Measurements from ENCODE around the gene RDH11.

The RDH11 gene

GRCh38 chr14:67638642-67639041 is 56.9 kb downstream of the RDH11 start:
- Histone ChIP-seq H3K4me3 (ENCODE audit: low read length in 2 of 2) (no peak overlapping the region), H3K9me3 (ENCODE audit: control insufficient read depth in 2 of 2, low read length in 2 of 2) (no peaks in the 10 kb centered on the region), H3K9ac (ENCODE audit: low read depth in 1 of 2, low read length in 2 of 2) (no peak overlapping the region), H3K27ac (ENCODE audit: low read depth in 2 of 2, low read length in 2 of 2) (no peak overlapping the region), H3K36me3 (ENCODE audit: control insufficient read depth in 2 of 2, insufficient read depth in 2 of 2, low read length in 2 of 2) (no peaks in the 10 kb centered on the region), H3K27me3 (ENCODE audit: control insufficient read depth in 2 of 2, insufficient read depth in 2 of 2, low read length in 2 of 2) (no peaks in the 10 kb centered on the region), H3K4me1 (ENCODE audit: control insufficient read depth in 2 of 2, insufficient read depth in 2 of 2, low read length in 2 of 2) (no peaks in the 10 kb centered on the region)

- Histone ChIP-seq H3K9ac (ENCODE audit: low read depth in 1 of 2, low read length in 2 of 2) (no peak overlapping the region), H3K9me3 (ENCODE audit: control insufficient read depth in 2 of 2, low read length in 2 of 2) (no peaks in the 10 kb centered on the region), H3K4me1 (ENCODE audit: control insufficient read depth in 2 of 2, insufficient read depth in 2 of 2, low read length in 2 of 2) (no peaks in the 10 kb centered on the region), H3K4me3 (ENCODE audit: low read length in 2 of 2) (no peak overlapping the region), H3K27ac (ENCODE audit: low read depth in 2 of 2, low read length in 2 of 2) (no peak overlapping the region), H3K27me3 (ENCODE audit: control insufficient read depth in 2 of 2, insufficient read depth in 2 of 2, low read length in 2 of 2) (no peaks in the 10 kb centered on the region), H3K36me3 (ENCODE audit: control insufficient read depth in 2 of 2, insufficient read depth in 2 of 2, low read length in 2 of 2) (no peaks in the 10 kb centered on the region)
These were observed 59.1 kb downstream of the RDH11 start for GRCh38 chr14:67636361-67636919.

- Histone ChIP-seq H3K27me3 (ENCODE audit: control insufficient read depth in 2 of 2, insufficient read depth in 2 of 2, low read length in 2 of 2) (no peaks in the 10 kb centered on the region), H3K4me1 (ENCODE audit: control insufficient read depth in 2 of 2, insufficient read depth in 2 of 2, low read length in 2 of 2) (no peaks in the 10 kb centered on the region), H3K9me3 (ENCODE audit: control insufficient read depth in 2 of 2, low read length in 2 of 2) (no peaks in the 10 kb centered on the region), H3K27ac (ENCODE audit: low read depth in 2 of 2, low read length in 2 of 2) (no peak overlapping the region), H3K4me3 (ENCODE audit: low read length in 2 of 2) (no peak overlapping the region), H3K9ac (ENCODE audit: low read depth in 1 of 2, low read length in 2 of 2) (no peak overlapping the region), H3K36me3 (ENCODE audit: control insufficient read depth in 2 of 2, insufficient read depth in 2 of 2, low read length in 2 of 2) (no peaks in the 10 kb centered on the region)
These were observed 62.0 kb downstream of the RDH11 start for GRCh38 chr14:67633451-67634147.

DNA sequence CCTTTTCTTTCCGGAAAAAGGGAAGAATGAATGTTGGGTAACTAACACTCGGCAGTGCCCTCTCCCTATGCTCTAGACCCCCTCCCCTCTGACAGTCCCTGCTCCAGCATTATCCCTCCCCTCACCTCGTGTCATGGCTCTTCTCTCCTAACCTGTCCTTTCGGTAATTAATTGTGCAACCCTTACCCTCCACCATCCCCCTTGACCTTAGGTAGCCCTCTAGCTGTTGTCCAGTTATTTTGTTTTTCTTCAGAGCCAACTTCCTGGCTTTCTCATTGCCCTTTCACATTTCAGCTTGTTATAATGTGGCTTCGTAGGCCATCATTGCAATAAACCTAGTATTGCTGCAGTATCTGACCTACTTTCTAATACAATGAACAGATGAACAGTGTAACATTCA is 64.6 kb downstream of the RDH11 start:
- Histone ChIP-seq H3K9me3 (ENCODE audit: control insufficient read depth in 2 of 2, low read length in 2 of 2) (no peaks in the 10 kb centered on the region), H3K4me1 (ENCODE audit: control insufficient read depth in 2 of 2, insufficient read depth in 2 of 2, low read length in 2 of 2) (no peaks in the 10 kb centered on the region), H3K4me3 (ENCODE audit: low read length in 2 of 2) (no peak overlapping the region), H3K27me3 (ENCODE audit: control insufficient read depth in 2 of 2, insufficient read depth in 2 of 2, low read length in 2 of 2) (no peaks in the 10 kb centered on the region), H3K27ac (ENCODE audit: low read depth in 2 of 2, low read length in 2 of 2) (no peak overlapping the region), H3K9ac (ENCODE audit: low read depth in 1 of 2, low read length in 2 of 2) (no peak overlapping the region), H3K36me3 (ENCODE audit: control insufficient read depth in 2 of 2, insufficient read depth in 2 of 2, low read length in 2 of 2) (no peaks in the 10 kb centered on the region)

DNA sequence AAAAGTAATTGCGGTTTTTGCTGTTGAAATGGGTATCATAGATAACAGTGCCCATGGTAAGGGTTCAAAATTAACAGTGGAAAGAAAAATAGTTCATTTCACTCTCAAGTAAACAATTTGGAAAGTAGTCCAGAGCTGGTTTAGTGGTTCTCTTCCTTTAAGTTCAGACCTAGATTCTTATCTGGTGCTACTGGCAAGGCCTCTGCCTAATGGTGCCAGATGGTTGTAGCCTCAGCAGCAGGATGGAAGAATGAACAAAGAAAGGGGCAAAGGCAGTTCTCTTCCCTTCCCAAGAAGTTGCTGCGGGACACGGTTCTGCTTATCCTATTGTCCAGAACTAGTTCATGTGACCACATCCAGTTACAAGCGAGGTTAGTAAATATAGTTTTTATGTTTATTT is 65.4 kb downstream of the RDH11 start:
- H3K4me1 ChIP-seq (ENCODE audit: control insufficient read depth in 2 of 2, insufficient read depth in 2 of 2, low read length in 2 of 2): no peaks in the 10 kb centered on the region
- no peaks in the 10 kb centered on the region for H3K36me3 ChIP-seq (ENCODE audit: control insufficient read depth in 2 of 2, insufficient read depth in 2 of 2, low read length in 2 of 2)
- no peak overlapping the region for H3K27ac ChIP-seq (ENCODE audit: low read depth in 2 of 2, low read length in 2 of 2)
- H3K9ac ChIP-seq (ENCODE audit: low read depth in 1 of 2, low read length in 2 of 2): no peak overlapping the region
- no peaks in the 10 kb centered on the region for H3K9me3 ChIP-seq (ENCODE audit: control insufficient read depth in 2 of 2, low read length in 2 of 2)
- H3K4me3 ChIP-seq (ENCODE audit: low read length in 2 of 2): no peak overlapping the region
- H3K27me3 ChIP-seq (ENCODE audit: control insufficient read depth in 2 of 2, insufficient read depth in 2 of 2, low read length in 2 of 2): no peaks in the 10 kb centered on the region

DNA sequence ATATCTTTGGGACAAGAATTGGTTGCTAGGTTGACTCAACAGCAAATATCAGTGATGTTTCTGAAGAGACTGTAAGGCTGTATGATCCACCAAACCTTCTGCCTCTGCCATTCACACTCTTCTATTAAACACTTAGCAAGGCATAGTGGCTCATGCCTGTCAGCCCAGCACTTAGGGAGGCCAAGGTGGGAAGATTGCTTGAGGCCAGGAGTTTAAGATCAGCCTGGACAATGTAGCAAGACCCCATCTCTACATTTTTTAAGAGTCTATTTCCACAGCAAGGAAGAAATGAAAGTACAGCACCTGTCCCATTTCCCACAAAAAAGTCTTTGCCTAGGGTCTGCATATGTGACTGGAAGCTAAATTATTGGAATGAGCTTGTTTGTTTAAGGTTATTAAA is 68.0 kb downstream of the RDH11 start:
- Histone ChIP-seq H3K4me1 (ENCODE audit: control insufficient read depth in 2 of 2, insufficient read depth in 2 of 2, low read length in 2 of 2) (no peaks in the 10 kb centered on the region), H3K4me3 (ENCODE audit: low read length in 2 of 2) (no peak overlapping the region), H3K27me3 (ENCODE audit: control insufficient read depth in 2 of 2, insufficient read depth in 2 of 2, low read length in 2 of 2) (no peaks in the 10 kb centered on the region), H3K9ac (ENCODE audit: low read depth in 1 of 2, low read length in 2 of 2) (no peak overlapping the region), H3K36me3 (ENCODE audit: control insufficient read depth in 2 of 2, insufficient read depth in 2 of 2, low read length in 2 of 2) (no peaks in the 10 kb centered on the region), H3K27ac (ENCODE audit: low read depth in 2 of 2, low read length in 2 of 2) (no peak overlapping the region), H3K9me3 (ENCODE audit: control insufficient read depth in 2 of 2, low read length in 2 of 2) (no peaks in the 10 kb centered on the region)

Measured in mucosa of rectum (tissue), 2 donors.